Parathyroid adenoma (tissue), 2 donors: ENCODE results near the gene GTF2E1.
"Not testable (repeated sequence)": the region's sequence is repeated elsewhere in the genome, so short reads cannot be mapped to it uniquely, and the experiment has no call there.

Source experiments
- H2AFZ ChIP-seq: fragments of 300-600 bp; sonication (generic); one replicate; pipeline ENCODE4 v1.7.0; 2017; ENCODE audit warnings: antibody characterized with exemption, mild to moderate bottlenecking
- H3K27ac ChIP-seq: fragments of 300-600 bp; sonication (generic); one replicate; pipeline ENCODE4 v1.7.0; 2017
- H3K27me3 ChIP-seq: fragments of 300-600 bp; sonication (generic); one replicate; pipeline ENCODE4 v1.7.0; 2017; ENCODE audit warnings: low read length; ENCODE audit not compliant: control insufficient read depth, insufficient read depth
- H3K36me3 ChIP-seq: fragments of 300-600 bp; sonication (generic); one replicate; pipeline ENCODE4 v1.7.0; 2017; ENCODE audit warnings: low read length; ENCODE audit not compliant: control insufficient read depth, insufficient read depth
- H3K4me1 ChIP-seq: fragments of 300-600 bp; sonication (generic); one replicate; pipeline ENCODE4 v1.7.0; 2017; ENCODE audit warnings: control low read depth
- H3K4me2 ChIP-seq: fragments of 300-600 bp; sonication (generic); one replicate; pipeline ENCODE4 v1.7.0; 2017; ENCODE audit warnings: low read length
- H3K4me3 ChIP-seq: fragments of 300-600 bp; sonication (generic); one replicate; pipeline ENCODE4 v1.7.0; 2017; ENCODE audit warnings: low read depth, low read length
- H3K79me2 ChIP-seq: fragments of 300-600 bp; sonication (generic); one replicate; pipeline ENCODE4 v1.7.0; 2017; ENCODE audit warnings: control low read depth
- H3K9ac ChIP-seq: fragments of 300-600 bp; sonication (generic); one replicate; pipeline ENCODE4 v1.7.0; 2017; ENCODE audit warnings: mild to moderate bottlenecking
- H3K9me3 ChIP-seq: fragments of 300-600 bp; sonication (generic); one replicate; pipeline ENCODE4 v1.7.0; 2017; ENCODE audit warnings: low read length; ENCODE audit not compliant: control insufficient read depth
- CTCF ChIP-seq: fragments of 300-600 bp; sonication (generic); IDR thresholded peaks from one replicate; pipeline ENCODE4 v1.7.0; 2017; ENCODE audit warnings: antibody characterized with exemption, mild to moderate bottlenecking
- donor health status: primary hyperparathyroidism.

The GTF2E1 gene

GRCh38 chr3:120778776-120779175, 36.2 kb downstream of the GTF2E1 start:
- no peaks in the 10 kb centered on the region for H3K79me2 ChIP-seq
- no peaks in the 10 kb centered on the region for H3K36me3 ChIP-seq
- H3K4me2 ChIP-seq = no peak overlapping the region

GRCh38 chr3:120780977-120781376, 38.4 kb downstream of the GTF2E1 start:
- Histone ChIP-seq H3K27me3 (no peaks in the 10 kb centered on the region), H3K79me2 (no peaks in the 10 kb centered on the region), H2AFZ (no peak overlapping the region), H3K9ac (no peak overlapping the region), H3K4me1 (no peaks in the 10 kb centered on the region), H3K27ac (no peak overlapping the region), H3K36me3 (no peaks in the 10 kb centered on the region), H3K4me3 (no peak overlapping the region), H3K9me3 (no peaks in the 10 kb centered on the region), H3K4me2 (no peak overlapping the region)
- TF ChIP-seq CTCF = no peak

More at GRCh38 chr3:120778776-120779175, 36.2 kb downstream of the GTF2E1 start:
- TF ChIP-seq CTCF = no peak
- H3K9me3 ChIP-seq = no peaks in the 10 kb centered on the region
- H3K4me1 ChIP-seq = no peaks in the 10 kb centered on the region
- H3K9ac ChIP-seq = no peak overlapping the region
- no peak overlapping the region for H3K4me3 ChIP-seq
- no peaks in the 10 kb centered on the region for H3K27me3 ChIP-seq
- no peak overlapping the region for H2AFZ ChIP-seq
- no peak overlapping the region for H3K27ac ChIP-seq

- H3K4me1 ChIP-seq, H3K27ac ChIP-seq, H3K4me3 ChIP-seq, H3K79me2 ChIP-seq, H3K9ac ChIP-seq, H3K9me3 ChIP-seq, H2AFZ ChIP-seq, H3K4me2 ChIP-seq, H3K27me3 ChIP-seq, H3K36me3 ChIP-seq: not testable (repeated sequence)
Measured at GRCh38 chr3:120785832-120786231, 43.3 kb downstream of the GTF2E1 start.

- H2AFZ ChIP-seq = no peak overlapping the region
Measured at GRCh38 chr3:120791010-120791409, 48.5 kb downstream of the GTF2E1 start.

GRCh38 chr3:120791913-120792312, 49.4 kb downstream of the GTF2E1 start:
- no peak for TF ChIP-seq CTCF

More at GRCh38 chr3:120791010-120791409, 48.5 kb downstream of the GTF2E1 start:
- no peak overlapping the region for H3K4me3 ChIP-seq
- no peaks in the 10 kb centered on the region for H3K79me2 ChIP-seq
- no peaks in the 10 kb centered on the region for H3K4me1 ChIP-seq
- H3K4me2 ChIP-seq = no peak overlapping the region
- no peaks in the 10 kb centered on the region for H3K36me3 ChIP-seq
- H3K27ac ChIP-seq = no peak overlapping the region
- TF ChIP-seq CTCF = no peak
- no peaks in the 10 kb centered on the region for H3K9me3 ChIP-seq
- no peaks in the 10 kb centered on the region for H3K27me3 ChIP-seq
- no peak overlapping the region for H3K9ac ChIP-seq

More at GRCh38 chr3:120791913-120792312, 49.4 kb downstream of the GTF2E1 start:
- Histone ChIP-seq H3K4me1 (no peaks in the 10 kb centered on the region), H3K27me3 (no peaks in the 10 kb centered on the region), H3K27ac (no peak overlapping the region), H3K4me3 (no peak overlapping the region), H3K79me2 (no peaks in the 10 kb centered on the region), H3K4me2 (no peak overlapping the region), H3K9me3 (no peaks in the 10 kb centered on the region), H3K36me3 (no peaks in the 10 kb centered on the region), H2AFZ (no peak overlapping the region), H3K9ac (no peak overlapping the region)
